SK-N-SH treated with all-trans-retinoic acid at 6 μM for 48 hours (cell line): ENCODE data around the gene CXCL3.

Source experiments
- ARNTL ChIP-seq: fragments of 450-650 bp; formaldehyde crosslinking; IDR thresholded peaks from 2 replicates; pipeline ENCODE4 v1.5.0; 2020; ENCODE audit warnings: low read depth, mild to moderate bottlenecking, moderate library complexity, borderline replicate concordance
- BACH2 ChIP-seq: fragments of 250-450 bp; sonication (Bioruptor Pico); IDR thresholded peaks from 2 replicates; pipeline ENCODE4 v1.9.0; 2021; ENCODE audit warnings: mild to moderate bottlenecking, borderline replicate concordance
- CSDC2 ChIP-seq: fragments of 250-450 bp; sonication (Bioruptor Pico); IDR thresholded peaks from 2 replicates; pipeline ENCODE4 v1.5.0; 2020; ENCODE audit warnings: mild to moderate bottlenecking, moderate library complexity
- CSRNP3 ChIP-seq: fragments of 250-450 bp; sonication (Bioruptor Pico); IDR thresholded peaks from 2 replicates; pipeline ENCODE4 v1.5.1; 2021; ENCODE audit warnings: mild to moderate bottlenecking, moderate library complexity
- ESRRG ChIP-seq: fragments of 250-450 bp; sonication (Bioruptor Pico); IDR thresholded peaks from 2 replicates; pipeline ENCODE4 v1.6.1; 2021; ENCODE audit warnings: mild to moderate bottlenecking
- GLIS3 ChIP-seq: fragments of 250-450 bp; sonication (Bioruptor Pico); IDR thresholded peaks from 2 replicates; pipeline ENCODE4 v1.5.0; 2020; ENCODE audit warnings: mild to moderate bottlenecking, moderate library complexity
- OSR1 ChIP-seq: fragments of 250-450 bp; sonication (Bioruptor Pico); IDR thresholded peaks from 2 replicates; pipeline ENCODE4 v1.8.0; 2022; ENCODE audit warnings: moderate library complexity, mild to moderate bottlenecking, inconsistent platforms
- PATZ1 ChIP-seq: fragments of 250-450 bp; sonication (Bioruptor Pico); IDR thresholded peaks from 2 replicates; pipeline ENCODE4 v1.8.0; 2020; ENCODE audit warnings: mild to moderate bottlenecking, moderate library complexity, borderline replicate concordance
- RARB ChIP-seq: fragments of 250-450 bp; sonication (Bioruptor Pico); IDR thresholded peaks from 2 replicates; pipeline ENCODE4 v1.8.0; 2021; ENCODE audit warnings: mild to moderate bottlenecking, moderate library complexity
- SNAI2 ChIP-seq: fragments of 250-450 bp; sonication (Bioruptor Pico); IDR thresholded peaks from 2 replicates; pipeline ENCODE4 v1.5.0; 2020; ENCODE audit warnings: mild to moderate bottlenecking, moderate library complexity
- ZFP30 ChIP-seq: fragments of 450-650 bp; formaldehyde crosslinking; IDR thresholded peaks from 2 replicates; pipeline ENCODE4 v1.5.0; 2022; ENCODE audit warnings: mild to moderate bottlenecking, moderate library complexity
- ZNF565 ChIP-seq: fragments of 450-650 bp; formaldehyde crosslinking; conservative IDR thresholded peaks from 2 replicates; pipeline ENCODE4 v1.5.0; 2020; ENCODE audit warnings: low read depth, mild to moderate bottlenecking, moderate library complexity
- TF ChIP-seq, protein P1 (sequence below): fragments of 250-450 bp; sonication (Bioruptor Pico); IDR thresholded peaks from 2 replicates; pipeline ENCODE4 v1.5.0; 2020; ENCODE audit warnings: mild to moderate bottlenecking, moderate library complexity

DNA sequence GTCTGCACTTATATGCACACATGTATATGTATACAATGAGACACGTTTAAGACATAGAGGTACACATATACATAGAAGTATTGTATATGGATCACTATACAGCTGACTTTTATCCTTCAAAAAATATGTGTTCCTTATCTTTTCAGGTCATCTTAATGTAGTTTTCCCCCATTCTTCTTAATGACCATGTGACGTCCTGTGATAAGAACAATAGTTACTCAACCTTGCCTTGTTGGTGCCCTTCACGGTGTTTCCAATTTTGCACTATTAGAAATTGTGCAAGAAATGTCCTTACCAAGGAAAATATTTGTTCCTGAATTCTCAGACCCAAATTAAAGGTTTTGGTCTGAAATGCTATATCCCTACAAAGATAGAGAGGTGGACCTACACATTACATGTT is 49.5 kb downstream of the CXCL3 start:
- TF ChIP-seq ARNTL (CRISPR knock-in tag) (no peak), GLIS3 (no peak), ESRRG (CRISPR knock-in tag) (no peak), PATZ1 (CRISPR knock-in tag) (no peak), ZNF565 (no peak), CSDC2 (CRISPR knock-in tag) (no peak), OSR1 (no peak), CSRNP3 (CRISPR knock-in tag) (no peak), ZFP30 (CRISPR knock-in tag) (no peak), SNAI2 (CRISPR knock-in tag) (no peak), BACH2 (no peak), RARB (CRISPR knock-in tag) (no peak)
- TF ChIP-seq, protein P1, sequence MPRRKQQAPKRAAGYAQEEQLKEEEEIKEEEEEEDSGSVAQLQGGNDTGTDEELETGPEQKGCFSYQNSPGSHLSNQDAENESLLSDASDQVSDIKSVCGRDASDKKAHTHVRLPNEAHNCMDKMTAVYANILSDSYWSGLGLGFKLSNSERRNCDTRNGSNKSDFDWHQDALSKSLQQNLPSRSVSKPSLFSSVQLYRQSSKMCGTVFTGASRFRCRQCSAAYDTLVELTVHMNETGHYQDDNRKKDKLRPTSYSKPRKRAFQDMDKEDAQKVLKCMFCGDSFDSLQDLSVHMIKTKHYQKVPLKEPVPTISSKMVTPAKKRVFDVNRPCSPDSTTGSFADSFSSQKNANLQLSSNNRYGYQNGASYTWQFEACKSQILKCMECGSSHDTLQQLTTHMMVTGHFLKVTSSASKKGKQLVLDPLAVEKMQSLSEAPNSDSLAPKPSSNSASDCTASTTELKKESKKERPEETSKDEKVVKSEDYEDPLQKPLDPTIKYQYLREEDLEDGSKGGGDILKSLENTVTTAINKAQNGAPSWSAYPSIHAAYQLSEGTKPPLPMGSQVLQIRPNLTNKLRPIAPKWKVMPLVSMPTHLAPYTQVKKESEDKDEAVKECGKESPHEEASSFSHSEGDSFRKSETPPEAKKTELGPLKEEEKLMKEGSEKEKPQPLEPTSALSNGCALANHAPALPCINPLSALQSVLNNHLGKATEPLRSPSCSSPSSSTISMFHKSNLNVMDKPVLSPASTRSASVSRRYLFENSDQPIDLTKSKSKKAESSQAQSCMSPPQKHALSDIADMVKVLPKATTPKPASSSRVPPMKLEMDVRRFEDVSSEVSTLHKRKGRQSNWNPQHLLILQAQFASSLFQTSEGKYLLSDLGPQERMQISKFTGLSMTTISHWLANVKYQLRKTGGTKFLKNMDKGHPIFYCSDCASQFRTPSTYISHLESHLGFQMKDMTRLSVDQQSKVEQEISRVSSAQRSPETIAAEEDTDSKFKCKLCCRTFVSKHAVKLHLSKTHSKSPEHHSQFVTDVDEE (CRISPR knock-in tag), result no peak
